ENCODE measurements around the gene SMARCC2. TPM values are rescaled to one million over a fixed set of nuclear protein-coding genes. Genes with fewer than 3 reads are reported as not detected.

SMARCC2 gene
- total and polyA plus RNA-seq, 9 of the 15 experiments (the other 6 are each of a cell fraction or from before 2014, with no cell fraction given): 11.9 to 86.0 (median 36.6) TPM

DNA sequence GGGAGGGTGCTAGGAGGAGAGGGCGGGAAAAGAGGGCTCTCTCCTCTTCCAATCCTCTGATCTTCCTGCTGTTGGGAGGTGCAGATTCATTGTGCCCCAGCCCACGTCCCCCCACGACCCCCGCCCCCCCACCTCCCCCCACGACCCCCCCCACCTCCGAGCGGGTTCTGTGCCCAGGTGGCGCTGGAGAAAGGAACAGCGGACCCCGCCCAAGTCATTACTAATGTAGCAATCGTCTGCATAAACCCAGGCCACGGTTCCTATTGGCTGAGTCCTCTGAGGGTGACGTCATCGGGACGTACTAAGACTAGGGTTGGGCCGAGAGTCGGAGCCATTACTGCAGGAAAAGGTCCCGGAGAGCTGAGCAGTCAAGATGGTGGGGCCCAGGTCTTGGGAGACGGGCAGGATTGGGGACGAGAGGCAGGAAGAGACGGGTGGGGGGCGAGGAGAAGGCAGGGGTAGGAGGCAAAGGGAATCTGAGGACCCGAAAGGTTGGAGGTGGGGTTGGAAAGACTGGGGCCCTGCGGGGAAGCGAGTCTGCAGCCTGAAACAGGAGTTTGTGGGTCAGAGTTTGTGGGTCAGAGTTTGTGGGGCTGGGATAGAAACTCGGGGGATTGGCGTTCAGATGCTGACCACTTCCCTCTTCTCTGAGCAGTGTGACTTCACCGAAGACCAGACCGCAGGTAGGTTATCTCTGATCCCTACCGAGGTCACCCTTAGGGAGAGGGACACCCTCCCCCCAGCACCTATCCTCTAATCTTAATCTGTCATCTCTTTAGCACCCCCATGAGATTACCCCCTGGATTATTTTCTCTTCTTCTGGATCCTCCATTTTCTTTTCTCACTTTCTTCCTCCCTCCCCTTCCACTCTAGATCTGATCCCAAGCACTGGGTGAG is 31.0 kb downstream of the SMARCC2 start, which contains the start of gene MYL6 (continued):
- TF ChIP-seq, protein P1, sequence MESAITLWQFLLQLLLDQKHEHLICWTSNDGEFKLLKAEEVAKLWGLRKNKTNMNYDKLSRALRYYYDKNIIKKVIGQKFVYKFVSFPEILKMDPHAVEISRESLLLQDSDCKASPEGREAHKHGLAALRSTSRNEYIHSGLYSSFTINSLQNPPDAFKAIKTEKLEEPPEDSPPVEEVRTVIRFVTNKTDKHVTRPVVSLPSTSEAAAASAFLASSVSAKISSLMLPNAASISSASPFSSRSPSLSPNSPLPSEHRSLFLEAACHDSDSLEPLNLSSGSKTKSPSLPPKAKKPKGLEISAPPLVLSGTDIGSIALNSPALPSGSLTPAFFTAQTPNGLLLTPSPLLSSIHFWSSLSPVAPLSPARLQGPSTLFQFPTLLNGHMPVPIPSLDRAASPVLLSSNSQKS (CRISPR knock-in tag; IDR thresholded peaks at IDR 0.05): 0 out of 2 replicates have a peak, but pooled peaks have one; percentile 24
- TF ChIP-seq TRIM24 (IDR thresholded peaks at IDR 0.05): peak in 1 of 2 experiments; percentile 11; a peak in 1 of 4 replicates
- TF ChIP-seq NR2F6 (CRISPR knock-in tag; IDR thresholded peaks at IDR 0.05): 0 out of 2 replicates have a peak, but pooled peaks have one; percentile 75
- TF ChIP-seq, protein P2, sequence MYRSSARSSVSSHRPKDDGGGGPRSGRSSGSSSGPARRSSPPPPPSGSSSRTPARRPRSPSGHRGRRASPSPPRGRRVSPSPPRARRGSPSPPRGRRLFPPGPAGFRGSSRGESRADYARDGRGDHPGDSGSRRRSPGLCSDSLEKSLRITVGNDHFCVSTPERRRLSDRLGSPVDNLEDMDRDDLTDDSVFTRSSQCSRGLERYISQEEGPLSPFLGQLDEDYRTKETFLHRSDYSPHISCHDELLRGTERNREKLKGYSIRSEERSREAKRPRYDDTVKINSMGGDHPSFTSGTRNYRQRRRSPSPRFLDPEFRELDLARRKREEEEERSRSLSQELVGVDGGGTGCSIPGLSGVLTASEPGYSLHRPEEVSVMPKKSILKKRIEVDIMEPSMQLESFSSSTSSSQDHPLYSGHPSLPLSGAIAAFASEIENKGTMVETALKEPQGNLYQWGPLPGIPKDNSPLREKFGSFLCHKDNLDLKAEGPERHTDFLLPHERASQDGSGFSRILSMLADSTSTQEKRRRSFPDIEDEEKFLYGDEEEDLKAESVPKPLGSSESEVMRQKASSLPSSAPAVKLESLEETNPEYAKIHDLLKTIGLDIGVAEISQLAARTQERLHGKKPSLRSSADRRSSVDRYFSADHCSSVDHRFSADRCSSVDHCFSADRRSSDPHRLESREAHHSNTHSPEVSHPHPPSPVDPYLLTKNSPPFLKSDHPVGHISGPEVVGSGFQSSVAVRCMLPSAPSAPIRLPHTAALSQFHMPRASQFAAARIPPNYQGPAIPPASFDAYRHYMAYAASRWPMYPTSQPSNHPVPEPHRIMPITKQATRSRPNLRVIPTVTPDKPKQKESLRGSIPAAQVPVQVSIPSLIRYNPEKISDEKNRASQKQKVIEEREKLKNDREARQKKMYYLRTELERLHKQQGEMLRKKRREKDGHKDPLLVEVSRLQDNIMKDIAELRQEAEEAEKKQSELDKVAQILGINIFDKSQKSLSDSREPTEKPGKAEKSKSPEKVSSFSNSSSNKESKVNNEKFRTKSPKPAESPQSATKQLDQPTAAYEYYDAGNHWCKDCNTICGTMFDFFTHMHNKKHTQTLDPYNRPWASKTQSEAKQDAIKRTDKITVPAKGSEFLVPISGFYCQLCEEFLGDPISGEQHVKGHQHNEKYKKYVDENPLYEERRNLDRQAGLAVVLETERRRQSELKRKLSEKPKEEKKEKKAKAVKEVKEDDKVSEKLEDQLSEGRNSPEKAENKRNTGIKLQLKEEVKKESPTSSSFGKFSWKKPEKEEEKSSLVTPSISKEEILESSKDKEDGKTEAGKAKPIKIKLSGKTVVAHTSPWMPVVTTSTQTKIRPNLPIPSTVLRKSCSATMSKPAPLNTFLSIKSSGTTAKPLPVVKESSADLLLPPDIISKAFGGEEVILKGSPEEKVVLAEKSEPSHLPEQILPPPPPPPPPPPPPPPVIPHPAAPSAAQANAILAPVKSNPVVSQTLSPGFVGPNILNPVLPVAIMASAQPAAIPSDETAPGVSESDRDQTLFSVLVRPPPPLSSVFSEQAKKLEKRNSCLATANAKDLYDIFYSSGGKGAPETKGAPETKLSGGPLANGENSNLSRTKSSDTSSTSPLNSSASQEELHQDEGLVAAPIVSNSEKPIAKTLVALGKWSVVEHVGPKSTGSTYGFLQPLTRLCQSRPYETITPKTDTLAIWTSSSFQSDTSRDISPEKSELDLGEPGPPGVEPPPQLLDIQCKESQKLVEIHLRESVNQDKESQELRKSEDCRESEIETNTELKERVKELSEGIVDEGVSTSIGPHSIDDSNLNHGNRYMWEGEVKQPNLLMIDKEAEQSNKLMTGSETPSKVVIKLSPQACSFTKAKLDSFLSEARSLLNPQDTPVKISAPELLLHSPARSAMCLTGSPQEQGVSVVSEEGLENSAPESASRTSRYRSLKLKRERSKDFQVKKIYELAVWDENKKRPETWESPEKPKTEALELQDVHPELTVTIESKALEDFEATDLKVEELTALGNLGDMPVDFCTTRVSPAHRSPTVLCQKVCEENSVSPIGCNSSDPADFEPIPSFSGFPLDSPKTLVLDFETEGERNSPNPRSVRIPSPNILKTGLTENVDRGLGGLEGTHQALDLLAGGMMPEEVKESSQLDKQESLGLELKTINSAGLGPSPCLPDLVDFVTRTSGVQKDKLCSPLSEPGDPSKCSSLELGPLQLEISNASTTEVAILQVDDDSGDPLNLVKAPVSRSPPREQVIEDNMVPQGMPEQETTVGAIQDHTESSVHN (IDR thresholded peaks at IDR 0.05; ENCODE audit: borderline replicate concordance in 1 of 2, low read depth in 1 of 2): peak in 1 of 2 experiments; percentile 24; a peak in 1 of 4 replicates
- peak; percentile 96 for TF ChIP-seq TAF1 (IDR thresholded peaks at IDR 0.05; ENCODE audit: control insufficient read depth, extremely low read depth, insufficient read depth, low read length, severe bottlenecking)
- TF ChIP-seq, protein P3, sequence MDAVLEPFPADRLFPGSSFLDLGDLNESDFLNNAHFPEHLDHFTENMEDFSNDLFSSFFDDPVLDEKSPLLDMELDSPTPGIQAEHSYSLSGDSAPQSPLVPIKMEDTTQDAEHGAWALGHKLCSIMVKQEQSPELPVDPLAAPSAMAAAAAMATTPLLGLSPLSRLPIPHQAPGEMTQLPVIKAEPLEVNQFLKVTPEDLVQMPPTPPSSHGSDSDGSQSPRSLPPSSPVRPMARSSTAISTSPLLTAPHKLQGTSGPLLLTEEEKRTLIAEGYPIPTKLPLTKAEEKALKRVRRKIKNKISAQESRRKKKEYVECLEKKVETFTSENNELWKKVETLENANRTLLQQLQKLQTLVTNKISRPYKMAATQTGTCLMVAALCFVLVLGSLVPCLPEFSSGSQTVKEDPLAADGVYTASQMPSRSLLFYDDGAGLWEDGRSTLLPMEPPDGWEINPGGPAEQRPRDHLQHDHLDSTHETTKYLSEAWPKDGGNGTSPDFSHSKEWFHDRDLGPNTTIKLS (IDR thresholded peaks at IDR 0.05; ENCODE audit: borderline replicate concordance, low read depth): 0 out of 2 replicates have a peak, but pooled peaks have one; percentile 20
- TF ChIP-seq YY1 (IDR thresholded peaks at IDR 0.05; ENCODE audit: borderline replicate concordance in 1 of 3, control insufficient read depth in 1 of 3, extremely low read depth in 1 of 3, insufficient read depth in 3 of 3, insufficient read length in 1 of 3, insufficient replicate concordance in 2 of 3, low read depth in 1 of 3, low read length in 2 of 3): peak; percentile 63 to 96 (median 90)
- TF ChIP-seq CBX1 (IDR thresholded peaks at IDR 0.05; ENCODE audit: low read depth): peak; percentile 91
- TF ChIP-seq, protein P4, sequence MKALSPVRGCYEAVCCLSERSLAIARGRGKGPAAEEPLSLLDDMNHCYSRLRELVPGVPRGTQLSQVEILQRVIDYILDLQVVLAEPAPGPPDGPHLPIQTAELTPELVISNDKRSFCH (CRISPR knock-in tag; IDR thresholded peaks at IDR 0.05): peak; percentile 31; the same call in 1 of the 2 replicates
- TF ChIP-seq, protein P4 (tag; IDR thresholded peaks at IDR 0.05): no peak
- peak; percentile 64; the same call in 1 of the 2 replicates for TF ChIP-seq ATF1 (CRISPR knock-in tag; IDR thresholded peaks at IDR 0.05)
- peak; percentile 96 for TF ChIP-seq ATF1 (tag; IDR thresholded peaks at IDR 0.05)

Measured in K562 (cell line).